Measurements from ENCODE around the gene ZNHIT2.

DNA sequence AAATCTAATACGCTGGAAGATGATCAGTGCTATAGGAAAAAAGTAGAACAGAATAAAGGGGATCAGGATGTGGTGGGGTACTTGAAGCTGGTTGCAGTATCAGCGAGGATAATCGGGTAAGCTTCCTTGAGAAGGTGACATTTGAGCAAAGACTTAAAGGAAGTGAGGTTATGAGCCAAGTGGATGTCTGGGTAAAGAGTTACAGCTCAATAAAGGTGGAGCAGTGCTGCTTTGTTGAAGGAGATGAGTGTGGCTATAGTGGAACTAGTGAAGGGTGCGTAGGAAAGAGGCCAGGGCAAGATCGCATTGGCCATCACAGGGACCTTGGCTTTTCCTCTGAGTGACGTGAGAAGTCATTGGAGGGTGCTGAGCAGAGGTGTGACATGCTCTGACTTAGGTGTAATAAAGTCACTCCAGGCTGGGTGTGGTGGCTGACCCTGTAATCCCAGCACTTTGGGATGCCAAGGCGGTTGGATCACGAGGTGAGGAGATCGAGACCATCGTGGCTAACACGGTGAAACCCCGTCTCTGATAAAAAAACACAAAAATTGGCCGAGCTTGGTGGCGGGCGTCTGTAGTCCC, 19.1 kb upstream of the ZNHIT2 start:
- TF ChIP-seq CTCF (IDR thresholded peaks at IDR 0.05) = no peak
- TF ChIP-seq POLR2A (IDR thresholded peaks at IDR 0.05) = no peak
